ENCODE data around the gene PGAM5. TPM values are rescaled to one million over a fixed set of nuclear protein-coding genes. Genes with fewer than 3 reads are reported as not detected.
"Not testable (repeated sequence)": the region's sequence is repeated elsewhere in the genome, so short reads cannot be mapped to it uniquely, and the experiment has no call there.

Gene PGAM5
- polyA plus RNA-seq, 1 of the 3 experiments (the other 2 are of a cell fraction): 22.5 TPM

GRCh38 chr12:132754160-132754932, 43.7 kb downstream of the PGAM5 start:
- Histone ChIP-seq H3K4me1 (ENCODE audit: control insufficient read depth in 1 of 2, insufficient read depth in 2 of 2, low read depth in 1 of 2, low read length in 1 of 2) (no peaks in the 10 kb centered on the region), H3K9me3 (no peaks in the 10 kb centered on the region), H3F3A (replicated peaks; ENCODE audit: insufficient read depth) (peaks cover 2% of the 10 kb centered on the region), H2AFZ (ENCODE audit: low read depth) (no peak overlapping the region), H3K4me2 (no peak overlapping the region), H3K27me3 (ENCODE audit: insufficient read depth) (no peaks in the 10 kb centered on the region), H3K27ac (ENCODE audit: low read depth in 2 of 2, low read length in 1 of 2) (no peak overlapping the region), H3K9ac (no peak overlapping the region), H4K20me1 (ENCODE audit: insufficient read depth) (peaks cover 94% of the 10 kb centered on the region), H3K79me2 (ENCODE audit: insufficient read depth) (peaks cover 95% of the 10 kb centered on the region), H3K9me2 (no peaks in the 10 kb centered on the region), H3K4me3 (ENCODE audit: low read depth in 2 of 2, low read length in 1 of 2) (no peak overlapping the region), H3K36me3 (replicated peaks in 1 of 2; ENCODE audit: control insufficient read depth in 1 of 2, insufficient read depth in 2 of 2, low read length in 1 of 2) (peaks cover 26 to 63% of the 10 kb centered on the region in 2 experiments)
- no peak for TF ChIP-seq EP300 (IDR thresholded peaks at IDR 0.05; ENCODE audit: borderline replicate concordance in 1 of 2, low read depth in 1 of 2, low read length in 1 of 2)
- no peak for TF ChIP-seq RFX5 (IDR thresholded peaks at IDR 0.05; ENCODE audit: low read length)
- TF ChIP-seq TEAD4 (IDR thresholded peaks at IDR 0.05; ENCODE audit: borderline replicate concordance, insufficient read depth): no peak
- TF ChIP-seq SMC3 (IDR thresholded peaks at IDR 0.05; ENCODE audit: low read depth, low read length): no peak
- TF ChIP-seq ELF1 (IDR thresholded peaks at IDR 0.05): no peak
- TF ChIP-seq EZH2phosphoT487 (IDR thresholded peaks at IDR 0.05; ENCODE audit: borderline replicate concordance, low read depth): no peak
- TF ChIP-seq FOXM1 (IDR thresholded peaks at IDR 0.05; ENCODE audit: low read depth): no peak
- 95% methylated on average over 14 of the region's 14 CpGs for WGBS (ENCODE audit: low lambda C conversion rate)
- ChIA-PET CTCF (interaction anchor here (4.2 kb wide), 1 partner anchor 14 kb away, joined by 24 read pairs; no protein-coding TSS in a partner anchor), POLR2A (no interaction called here)
- no peak for DNase-seq

DNA sequence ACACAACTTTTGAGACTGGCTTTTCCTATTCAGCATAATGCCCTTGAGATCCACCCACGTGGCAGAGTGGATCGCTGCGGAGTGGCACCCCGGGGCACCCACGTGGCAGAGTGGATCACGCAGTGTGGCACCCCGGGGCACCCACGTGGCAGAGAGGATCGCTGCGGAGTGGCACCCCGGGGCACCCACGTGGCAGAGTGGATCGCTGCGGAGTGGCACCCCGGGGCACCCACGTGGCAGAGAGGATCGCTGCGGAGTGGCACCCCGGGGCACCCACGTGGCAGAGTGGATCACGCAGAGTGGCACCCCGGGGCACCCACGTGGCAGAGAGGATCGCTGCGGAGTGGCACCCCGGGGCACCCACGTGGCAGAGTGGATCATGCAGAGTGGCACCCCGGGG, 48.2 kb downstream of the PGAM5 start:
- H3K9me2 ChIP-seq; H3K9me3 ChIP-seq; H3K4me3 ChIP-seq (ENCODE audit: low read depth in 2 of 2, low read length in 1 of 2); H3K9ac ChIP-seq; DNase-seq; H3K4me1 ChIP-seq (ENCODE audit: control insufficient read depth in 1 of 2, insufficient read depth in 2 of 2, low read depth in 1 of 2, low read length in 1 of 2); POLR2A ChIA-PET; H3K4me2 ChIP-seq; H2AFZ ChIP-seq (ENCODE audit: low read depth); CTCF ChIA-PET; H3K27me3 ChIP-seq (ENCODE audit: insufficient read depth); H3K27ac ChIP-seq (ENCODE audit: low read depth in 2 of 2, low read length in 1 of 2): not testable (repeated sequence)
- peaks cover 74% of the 10 kb centered on the region for H4K20me1 ChIP-seq (ENCODE audit: insufficient read depth)
- peaks cover 9 to 33% of the 10 kb centered on the region in 2 experiments for H3K36me3 ChIP-seq (replicated peaks in 1 of 2; ENCODE audit: control insufficient read depth in 1 of 2, insufficient read depth in 2 of 2, low read length in 1 of 2)
- H3F3A ChIP-seq (replicated peaks; ENCODE audit: insufficient read depth): peaks cover 26% of the 10 kb centered on the region
- 77% methylated on average over 24 of the region's 28 CpGs for WGBS (ENCODE audit: low lambda C conversion rate)
- H3K79me2 ChIP-seq (ENCODE audit: insufficient read depth): peaks cover 87% of the 10 kb centered on the region

- H3K4me2 ChIP-seq: peak overlapping the region; percentile 100
- WGBS (ENCODE audit: low lambda C conversion rate): 98% methylated on average over 8 of the region's 8 CpGs
- POLR2A ChIA-PET: no interaction called here
These were observed 48.7 kb downstream of the PGAM5 start for GRCh38 chr12:132759359-132759758.

More at GRCh38 chr12:132759359-132759758, 48.7 kb downstream of the PGAM5 start:
- no peak for DNase-seq
- Histone ChIP-seq H3K27me3 (ENCODE audit: insufficient read depth) (no peaks in the 10 kb centered on the region), H3K9me2 (no peaks in the 10 kb centered on the region), H3K79me2 (ENCODE audit: insufficient read depth) (peaks cover 82% of the 10 kb centered on the region), H3K27ac (ENCODE audit: low read depth in 2 of 2, low read length in 1 of 2) (peak overlapping the region in 1 of 2 experiments; percentile 95; a peak in 2 of 4 replicates), H3K4me1 (ENCODE audit: control insufficient read depth in 1 of 2, insufficient read depth in 2 of 2, low read depth in 1 of 2, low read length in 1 of 2) (peaks cover 3 to 8% of the 10 kb centered on the region in 2 experiments; a peak in 1 of 4 replicates), H3K9me3 (no peaks in the 10 kb centered on the region), H3K36me3 (replicated peaks in 1 of 2; ENCODE audit: control insufficient read depth in 1 of 2, insufficient read depth in 2 of 2, low read length in 1 of 2) (peaks cover 7 to 28% of the 10 kb centered on the region in 2 experiments), H3K4me3 (ENCODE audit: low read depth in 2 of 2, low read length in 1 of 2) (no peak overlapping the region), H4K20me1 (ENCODE audit: insufficient read depth) (peaks cover 69% of the 10 kb centered on the region), H2AFZ (ENCODE audit: low read depth) (no peak overlapping the region), H3F3A (replicated peaks; ENCODE audit: insufficient read depth) (peaks cover 26% of the 10 kb centered on the region), H3K9ac (no peak overlapping the region; the same call in 1 of the 2 replicates)
- TF ChIP-seq FOXM1 (IDR thresholded peaks at IDR 0.05; ENCODE audit: low read depth): no peak
- no peak for TF ChIP-seq GABPA (IDR thresholded peaks at IDR 0.05; ENCODE audit: low read depth)
- no peak for TF ChIP-seq EP300 (IDR thresholded peaks at IDR 0.05; ENCODE audit: borderline replicate concordance in 1 of 2, low read depth in 1 of 2, low read length in 1 of 2)
- TF ChIP-seq RXRA (IDR thresholded peaks at IDR 0.05; ENCODE audit: borderline replicate concordance, low read depth): no peak
- TF ChIP-seq, protein P1, sequence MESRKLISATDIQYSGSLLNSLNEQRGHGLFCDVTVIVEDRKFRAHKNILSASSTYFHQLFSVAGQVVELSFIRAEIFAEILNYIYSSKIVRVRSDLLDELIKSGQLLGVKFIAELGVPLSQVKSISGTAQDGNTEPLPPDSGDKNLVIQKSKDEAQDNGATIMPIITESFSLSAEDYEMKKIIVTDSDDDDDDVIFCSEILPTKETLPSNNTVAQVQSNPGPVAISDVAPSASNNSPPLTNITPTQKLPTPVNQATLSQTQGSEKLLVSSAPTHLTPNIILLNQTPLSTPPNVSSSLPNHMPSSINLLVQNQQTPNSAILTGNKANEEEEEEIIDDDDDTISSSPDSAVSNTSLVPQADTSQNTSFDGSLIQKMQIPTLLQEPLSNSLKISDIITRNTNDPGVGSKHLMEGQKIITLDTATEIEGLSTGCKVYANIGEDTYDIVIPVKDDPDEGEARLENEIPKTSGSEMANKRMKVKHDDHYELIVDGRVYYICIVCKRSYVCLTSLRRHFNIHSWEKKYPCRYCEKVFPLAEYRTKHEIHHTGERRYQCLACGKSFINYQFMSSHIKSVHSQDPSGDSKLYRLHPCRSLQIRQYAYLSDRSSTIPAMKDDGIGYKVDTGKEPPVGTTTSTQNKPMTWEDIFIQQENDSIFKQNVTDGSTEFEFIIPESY (IDR thresholded peaks at IDR 0.05; ENCODE audit: borderline replicate concordance, low read depth): no peak
- TF ChIP-seq POLR2AphosphoS5 (IDR thresholded peaks at IDR 0.05; ENCODE audit: low read depth, low read length): no peak
- CTCF ChIA-PET: no interaction called here
